HG03066 (cell line): ENCODE data around the gene UBE2O.

Experiments
- ATAC-seq: cut with Tn5 transposase; IDR thresholded peaks from one replicate; pipeline ENCODE4 v1.9.1; 2021; ENCODE audit warnings: low read depth; ENCODE audit not compliant: unreplicated experiment

Gene UBE2O

DNA sequence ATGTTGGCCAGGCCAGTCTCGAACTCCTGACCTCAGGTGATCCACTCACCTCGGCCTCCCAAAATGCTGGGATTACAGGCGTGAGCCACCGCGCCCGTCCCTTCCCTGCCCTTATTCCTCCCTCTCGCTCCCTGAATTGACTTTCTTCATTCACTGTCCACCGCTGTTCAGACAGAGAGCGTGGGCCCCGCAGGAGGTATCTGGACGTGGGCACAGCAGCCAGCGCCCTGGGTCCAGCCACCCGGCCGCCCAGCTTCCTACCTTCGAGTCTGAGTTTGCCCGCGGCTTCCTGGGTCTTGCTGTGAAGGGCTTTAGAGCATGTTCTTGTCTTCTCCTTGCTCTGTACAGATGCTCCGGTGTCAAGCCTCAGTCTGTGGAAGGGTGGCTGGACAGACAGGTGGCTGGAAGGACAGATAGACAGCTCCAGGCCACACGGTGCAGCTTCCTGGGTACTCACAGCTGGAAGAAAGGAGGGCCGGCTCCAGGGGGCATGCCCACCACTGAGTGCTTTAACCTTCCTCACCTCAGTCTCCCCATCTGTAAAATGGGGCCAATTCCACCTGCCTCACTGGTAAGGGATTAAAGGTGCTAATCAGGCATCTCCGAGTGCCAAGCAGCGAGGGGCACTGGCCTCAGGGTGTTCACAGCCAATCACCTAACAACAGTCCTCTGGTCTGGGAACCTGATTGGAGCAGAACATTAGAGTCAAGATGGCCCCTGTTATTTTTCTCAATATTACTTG is 34.7 kb upstream of the UBE2O start:
- ATAC-seq: no peak

DNA sequence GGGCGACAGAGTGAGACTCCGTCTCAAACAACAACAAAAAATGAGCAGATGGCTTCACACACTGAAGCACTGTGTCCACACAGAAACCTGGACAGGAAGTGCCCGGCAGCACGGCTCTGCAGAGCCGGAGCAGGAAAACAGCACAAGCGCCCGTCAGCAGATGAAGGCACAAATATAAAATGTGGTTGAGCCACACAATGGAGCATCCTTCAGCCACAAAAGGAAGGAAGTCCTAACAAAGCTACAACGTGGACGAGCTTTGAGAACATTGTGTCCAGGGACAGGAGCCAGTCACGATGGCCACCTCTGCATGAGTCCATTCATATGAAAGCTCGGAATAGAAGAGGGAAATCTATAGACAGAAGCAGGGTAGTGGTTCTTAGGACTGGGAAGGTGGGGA is 32.6 kb upstream of the UBE2O start:
- no peak for ATAC-seq

DNA sequence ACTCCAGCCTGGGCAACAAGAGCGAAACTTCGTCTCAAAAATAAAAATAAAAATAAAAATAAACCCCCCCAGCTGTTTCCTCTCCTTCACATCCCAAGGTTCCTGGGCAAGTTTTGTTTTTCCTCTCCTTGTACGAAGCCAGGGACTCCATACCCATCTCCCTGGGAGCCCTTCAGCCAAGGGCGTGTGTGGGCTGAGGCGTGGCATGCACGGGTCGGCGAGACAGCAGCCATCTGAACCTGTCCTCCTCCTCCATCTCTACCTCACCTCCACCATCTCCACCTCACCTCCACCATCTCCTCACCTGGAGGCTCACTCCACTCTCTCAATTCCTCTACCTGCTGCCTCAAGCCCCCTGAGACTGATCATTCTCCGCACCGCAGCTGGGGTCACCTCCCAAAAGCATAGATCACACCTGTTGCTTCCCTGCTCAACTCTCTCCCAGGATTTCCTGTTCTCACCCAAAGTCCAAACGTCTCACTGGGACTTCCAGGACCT is 31.3 kb upstream of the UBE2O start:
- ATAC-seq: no peak

DNA sequence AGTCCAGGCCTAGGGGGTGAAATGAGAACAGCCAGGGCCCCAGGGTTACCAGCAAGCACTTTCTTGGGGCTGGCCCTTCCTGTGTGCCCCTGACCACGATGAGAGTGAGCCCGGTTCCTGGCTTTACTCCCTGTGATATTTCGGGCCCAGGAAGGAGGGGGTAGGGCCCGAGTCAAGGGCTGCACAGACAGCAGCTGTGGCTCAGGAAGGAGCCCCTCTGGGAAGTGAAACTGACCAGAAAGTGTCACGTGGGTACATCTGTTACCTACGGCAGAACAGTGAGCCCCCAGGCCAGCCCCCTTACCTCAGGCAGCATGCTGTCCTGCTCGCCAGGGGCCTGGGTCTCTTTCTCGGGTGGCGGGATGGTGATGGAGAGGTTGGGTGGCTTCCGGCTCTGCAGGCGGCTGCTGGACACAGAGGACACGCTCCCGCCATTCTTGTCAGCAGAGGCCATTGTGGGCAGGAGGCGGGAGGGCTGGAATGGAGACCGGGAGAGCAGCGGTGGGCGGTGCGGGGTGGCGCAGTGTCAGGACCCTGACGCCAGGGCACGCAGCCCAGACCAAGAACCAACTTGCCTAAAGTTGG is 28.2 kb upstream of the UBE2O start:
- ATAC-seq: peak; percentile 59

DNA sequence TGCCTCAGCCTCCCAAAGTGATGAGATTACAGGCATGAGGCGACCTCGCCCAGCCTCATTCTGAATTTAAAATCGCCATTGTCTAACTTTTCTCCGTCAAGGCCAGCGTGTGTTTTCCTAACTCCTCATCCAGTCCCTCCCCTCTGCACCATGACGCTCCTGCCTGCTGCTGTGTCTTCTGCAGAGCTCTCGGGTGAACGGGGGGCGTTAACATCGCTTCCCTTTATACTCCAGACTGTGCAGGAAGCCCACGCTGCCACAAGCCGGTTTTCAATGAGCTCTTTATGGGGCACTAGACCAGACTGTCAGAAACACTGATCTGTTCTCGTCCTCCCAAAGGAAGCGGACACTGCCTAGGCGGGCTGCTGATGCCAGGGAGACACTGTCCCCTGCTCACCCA is 27.7 kb upstream of the UBE2O start:
- peak; percentile 4 for ATAC-seq

DNA sequence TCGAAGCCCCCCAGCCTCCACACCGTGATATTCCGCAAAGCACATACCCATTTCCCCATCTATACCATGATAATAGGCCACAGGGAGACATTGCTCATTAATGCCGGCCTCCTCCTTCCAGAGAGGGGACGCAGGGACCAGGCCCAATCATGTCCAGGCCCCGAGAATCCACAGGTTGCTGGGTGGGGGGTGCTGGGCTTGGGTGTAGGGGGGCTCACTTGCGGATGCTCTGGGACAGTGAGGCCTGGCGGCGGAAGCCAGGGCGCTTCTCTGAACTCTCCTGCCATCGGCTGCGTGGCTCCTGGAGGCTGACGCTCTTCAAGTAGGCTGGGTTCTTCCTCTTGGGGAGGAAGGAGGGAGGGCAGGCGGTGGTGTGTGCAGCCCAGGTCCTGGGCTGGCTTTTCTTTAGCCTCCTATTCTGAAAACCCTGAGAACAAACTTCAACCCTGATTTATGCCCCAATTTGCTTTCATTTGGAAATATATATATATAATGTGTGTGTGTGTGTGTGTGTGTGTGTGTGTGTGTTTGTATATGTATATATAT is 26.6 kb upstream of the UBE2O start:
- no peak for ATAC-seq

DNA sequence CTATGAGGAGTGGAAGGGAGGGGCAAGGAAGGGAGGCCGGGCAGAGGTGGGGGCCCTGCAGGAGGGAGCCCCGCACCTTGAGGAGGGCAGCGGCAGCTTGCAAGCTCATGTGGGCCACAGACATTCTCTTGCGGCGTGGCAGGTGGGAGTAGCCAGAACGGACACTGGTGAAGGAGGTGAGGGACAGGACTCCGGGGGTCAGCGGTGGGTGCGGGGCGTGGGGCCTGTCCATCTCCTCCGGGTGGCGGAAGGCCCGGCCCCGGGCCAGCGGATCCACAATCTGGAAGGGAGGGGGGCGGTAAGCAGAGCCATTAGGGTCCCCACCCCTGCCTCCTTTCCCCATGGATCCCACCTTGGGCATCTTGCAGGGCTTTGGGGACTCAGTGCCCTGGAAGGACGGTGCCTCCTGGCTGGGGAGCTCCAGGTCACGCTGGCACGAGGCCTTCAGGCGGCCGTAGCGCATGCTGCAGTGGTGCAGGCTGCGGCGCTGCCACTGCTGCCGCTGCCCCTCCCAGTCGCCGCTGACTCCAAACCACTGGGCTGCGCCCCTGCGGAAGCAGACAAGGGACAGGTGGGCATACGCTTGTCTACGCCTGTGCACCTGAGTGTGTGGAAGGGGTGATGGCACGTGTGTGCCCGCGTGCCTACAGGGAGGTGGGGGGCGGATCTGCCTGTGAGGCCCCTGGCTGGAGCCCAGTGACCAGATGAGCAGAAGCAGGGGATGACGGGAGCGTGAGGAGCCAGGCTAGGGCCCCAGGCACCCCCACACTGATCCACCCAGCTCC is 26.0 kb upstream of the UBE2O start:
- no peak for ATAC-seq

DNA sequence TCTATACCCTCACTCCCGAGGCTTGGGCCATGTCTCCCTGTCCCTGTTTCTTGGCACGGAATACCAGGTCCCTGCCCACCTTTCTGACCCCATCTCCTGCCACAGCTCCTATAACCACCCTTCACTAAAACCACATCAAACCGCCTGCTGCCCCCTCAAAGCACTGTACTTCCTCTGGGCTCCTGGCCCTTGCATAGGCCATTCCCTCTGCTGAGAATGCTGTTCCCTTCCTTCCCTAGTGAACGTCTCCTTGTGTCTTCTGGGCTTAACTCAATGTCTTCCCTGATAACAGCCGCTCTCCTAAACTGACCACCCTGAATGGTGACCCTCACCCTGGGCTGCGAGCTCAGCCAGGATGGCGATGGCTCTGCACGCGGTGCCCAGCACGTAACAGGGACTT is 25.1 kb upstream of the UBE2O start:
- ATAC-seq: no peak

DNA sequence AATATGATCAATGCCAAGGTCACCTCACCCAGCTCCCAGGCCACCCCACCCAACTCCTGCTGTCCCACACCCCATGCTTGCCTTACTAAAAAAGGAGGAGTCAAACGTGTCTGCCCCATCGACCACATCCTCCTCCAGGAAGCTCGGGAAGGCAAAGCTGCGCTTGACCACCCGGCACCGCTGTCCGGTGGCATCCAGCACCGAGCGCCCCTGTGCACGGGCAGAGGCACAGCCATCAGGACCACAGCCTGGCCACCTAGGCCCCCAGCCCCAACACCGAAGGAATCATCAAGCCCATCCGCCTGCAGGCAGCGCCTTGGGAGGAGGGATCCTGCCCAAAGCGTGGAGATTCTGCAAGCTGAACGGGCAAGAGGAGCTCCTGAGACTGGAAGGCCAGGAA is 24.6 kb upstream of the UBE2O start:
- no peak for ATAC-seq

DNA sequence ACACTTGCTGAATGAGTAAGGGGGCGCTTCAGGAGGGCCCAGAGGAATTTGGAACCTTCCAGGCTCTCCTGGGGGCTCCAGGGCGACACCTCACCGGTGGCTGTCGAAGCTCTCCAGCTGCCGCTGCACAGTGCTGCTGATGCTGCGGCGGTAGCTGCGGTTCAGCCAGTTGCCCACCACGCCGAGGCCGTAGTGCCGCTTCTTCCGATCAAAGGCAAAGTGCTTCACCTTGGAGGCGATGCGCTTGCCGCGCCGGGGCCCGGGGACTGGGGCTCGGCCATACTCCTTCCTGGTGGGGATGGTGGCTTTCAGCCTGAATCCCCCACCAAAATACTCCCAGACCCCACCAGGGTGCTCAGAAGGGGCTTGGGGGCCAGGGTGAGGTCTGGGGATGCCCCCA is 23.8 kb upstream of the UBE2O start:
- ATAC-seq: no peak

DNA sequence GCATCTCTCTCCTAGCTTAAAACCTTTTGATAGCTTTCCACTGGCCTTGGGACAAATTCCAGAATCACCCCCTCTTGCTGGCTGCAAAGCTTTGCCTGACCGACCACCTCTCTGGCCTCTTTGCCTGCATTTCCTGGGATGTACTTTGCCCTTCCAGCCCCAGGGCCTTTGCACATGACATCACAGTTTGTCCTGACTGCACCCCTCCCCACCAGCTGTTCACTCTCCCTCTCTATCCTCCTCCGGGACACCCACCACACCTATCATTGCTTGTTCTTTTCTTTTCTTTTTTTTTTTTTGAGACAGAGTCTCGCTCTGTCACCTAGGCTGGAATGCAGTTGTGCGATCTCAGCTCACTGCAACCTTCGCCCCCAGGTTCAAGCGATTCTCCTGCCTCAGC is 22.4 kb upstream of the UBE2O start:
- ATAC-seq: no peak

DNA sequence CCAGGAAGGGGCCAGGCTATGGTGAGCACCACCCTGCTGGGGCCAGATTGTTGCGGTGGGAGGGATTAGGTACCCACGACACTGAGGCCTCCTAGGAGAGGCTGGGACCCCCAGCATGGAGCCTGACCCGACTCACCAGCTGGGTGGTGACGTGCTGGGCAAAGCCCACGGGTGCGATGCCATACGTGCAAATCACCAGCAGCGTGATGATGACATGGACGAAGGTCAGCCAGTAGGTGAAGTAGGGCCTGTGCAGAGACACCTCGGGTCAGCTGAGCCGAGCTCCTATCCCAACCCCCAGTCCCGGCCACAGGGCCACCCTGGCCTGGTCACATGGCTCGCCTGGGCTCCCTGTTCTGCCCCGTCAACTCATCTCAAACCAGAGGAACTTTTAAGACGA is 21.9 kb upstream of the UBE2O start:
- ATAC-seq: no peak

DNA sequence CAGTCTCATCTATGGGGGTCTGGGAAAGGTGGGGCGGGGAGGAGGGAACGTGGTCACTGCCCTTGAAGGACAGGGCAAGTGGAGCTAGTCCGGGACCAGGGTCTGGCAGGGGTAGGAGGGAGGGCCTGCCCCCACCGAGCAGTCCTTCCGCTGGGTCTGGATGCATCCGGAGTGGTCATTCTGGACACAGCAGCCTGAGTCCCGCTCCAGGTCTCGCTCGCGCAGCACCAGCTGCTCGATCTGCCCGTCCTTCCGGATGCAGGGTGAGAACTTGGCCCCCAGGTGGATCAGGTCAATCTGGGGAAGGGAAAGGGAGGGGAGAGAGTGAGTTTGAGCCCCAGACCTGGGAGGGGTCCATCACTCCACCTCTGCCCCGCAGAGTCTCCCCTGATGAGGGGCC is 21.3 kb upstream of the UBE2O start:
- no peak for ATAC-seq

DNA sequence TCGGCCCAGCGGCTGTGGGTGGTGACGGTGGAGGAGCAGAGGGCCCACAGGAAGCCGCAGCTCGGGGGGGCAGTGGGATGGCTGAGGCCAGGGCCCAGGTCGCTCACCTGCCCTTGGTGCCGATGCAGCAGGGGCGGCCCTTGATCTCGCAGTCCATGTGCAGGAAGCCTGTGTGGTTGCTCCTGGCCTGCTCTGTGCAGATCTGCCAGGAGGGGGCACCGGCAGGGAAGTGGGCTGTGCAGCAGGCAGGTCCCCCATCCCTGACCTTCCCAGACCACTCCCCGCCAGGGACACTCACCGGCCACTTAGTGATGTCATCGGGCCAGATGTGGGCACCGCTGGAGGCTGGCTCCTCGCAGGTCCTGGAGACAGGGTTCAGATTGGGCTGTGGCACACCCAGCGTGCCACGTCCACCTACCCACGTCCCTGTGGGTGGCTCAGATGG is 20.6 kb upstream of the UBE2O start:
- ATAC-seq: no peak

DNA sequence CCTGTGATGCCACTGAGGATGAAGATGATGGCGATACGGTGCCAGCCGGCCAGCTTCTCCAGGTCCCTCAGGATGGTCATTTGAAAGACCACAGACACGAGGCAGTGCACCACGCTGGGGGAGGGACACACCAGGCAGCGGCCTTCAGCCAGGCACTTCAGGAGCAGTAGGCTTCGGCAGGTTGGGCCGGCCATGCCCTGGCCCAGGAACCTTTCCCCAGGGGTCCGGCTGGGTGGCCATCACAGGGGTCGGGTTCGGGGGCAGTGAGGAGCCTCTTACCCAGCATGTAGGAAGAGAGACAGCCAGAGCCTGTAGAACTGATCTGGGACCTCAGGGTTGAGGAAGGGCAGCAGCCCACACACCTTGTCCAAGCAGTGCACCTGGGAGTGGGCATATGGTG is 19.8 kb upstream of the UBE2O start:
- ATAC-seq: no peak

DNA sequence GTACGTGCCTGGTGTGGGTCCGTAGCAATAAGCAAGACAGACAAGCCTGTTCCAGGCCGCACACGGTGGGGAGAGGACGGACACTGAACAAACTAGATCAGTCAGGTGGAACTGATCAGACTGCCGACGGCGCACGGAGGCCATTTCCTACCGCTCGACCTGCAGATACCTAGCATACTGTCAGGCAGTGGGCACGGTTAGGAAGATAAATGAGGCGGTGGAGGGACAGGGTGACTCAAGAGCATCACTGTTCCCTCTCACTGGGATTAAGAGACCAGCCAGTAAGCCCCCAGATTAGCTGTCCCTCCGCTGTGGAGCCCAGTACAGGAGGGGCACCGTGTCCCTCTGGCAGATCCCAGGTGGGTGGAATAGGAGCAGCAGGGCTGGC is 19.3 kb upstream of the UBE2O start:
- no peak for ATAC-seq

DNA sequence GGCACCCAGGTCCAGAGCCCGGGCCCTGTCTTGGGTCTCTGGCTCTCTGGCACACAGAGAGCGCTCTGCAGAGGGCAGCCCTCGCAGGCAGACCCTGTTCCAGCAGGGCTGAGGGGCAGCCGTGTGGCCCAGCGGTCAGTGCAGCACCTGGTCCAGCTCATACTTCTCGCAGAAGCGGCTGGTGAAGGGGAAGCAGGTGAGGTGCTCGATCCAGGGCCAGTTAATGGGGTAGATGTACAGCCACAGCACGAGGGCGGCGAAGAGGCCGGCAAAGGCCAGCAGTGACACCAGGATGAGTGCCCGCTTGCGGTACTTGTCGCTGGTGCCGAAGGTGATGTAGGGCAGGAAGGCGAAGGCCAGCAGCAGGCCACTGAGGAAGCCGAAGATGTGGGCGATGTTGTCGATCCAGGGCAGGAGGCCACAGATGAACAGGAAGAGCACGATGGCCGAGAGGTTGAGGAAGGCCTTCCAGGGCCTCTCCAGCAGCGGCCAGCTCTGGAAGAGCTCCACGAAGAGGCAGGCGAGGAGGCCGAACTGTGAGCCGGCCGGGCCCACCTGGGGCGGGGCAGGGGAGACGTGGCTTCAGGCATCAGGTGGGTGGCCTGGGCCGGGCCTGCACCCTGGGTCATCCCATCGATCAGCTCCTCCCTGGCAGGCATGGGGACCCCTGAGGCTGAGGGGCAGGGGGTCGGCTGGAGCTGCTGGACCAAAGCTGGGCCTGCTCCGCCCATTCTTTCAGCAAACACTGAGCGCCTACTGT is 18.7 kb upstream of the UBE2O start:
- ATAC-seq: no peak

DNA sequence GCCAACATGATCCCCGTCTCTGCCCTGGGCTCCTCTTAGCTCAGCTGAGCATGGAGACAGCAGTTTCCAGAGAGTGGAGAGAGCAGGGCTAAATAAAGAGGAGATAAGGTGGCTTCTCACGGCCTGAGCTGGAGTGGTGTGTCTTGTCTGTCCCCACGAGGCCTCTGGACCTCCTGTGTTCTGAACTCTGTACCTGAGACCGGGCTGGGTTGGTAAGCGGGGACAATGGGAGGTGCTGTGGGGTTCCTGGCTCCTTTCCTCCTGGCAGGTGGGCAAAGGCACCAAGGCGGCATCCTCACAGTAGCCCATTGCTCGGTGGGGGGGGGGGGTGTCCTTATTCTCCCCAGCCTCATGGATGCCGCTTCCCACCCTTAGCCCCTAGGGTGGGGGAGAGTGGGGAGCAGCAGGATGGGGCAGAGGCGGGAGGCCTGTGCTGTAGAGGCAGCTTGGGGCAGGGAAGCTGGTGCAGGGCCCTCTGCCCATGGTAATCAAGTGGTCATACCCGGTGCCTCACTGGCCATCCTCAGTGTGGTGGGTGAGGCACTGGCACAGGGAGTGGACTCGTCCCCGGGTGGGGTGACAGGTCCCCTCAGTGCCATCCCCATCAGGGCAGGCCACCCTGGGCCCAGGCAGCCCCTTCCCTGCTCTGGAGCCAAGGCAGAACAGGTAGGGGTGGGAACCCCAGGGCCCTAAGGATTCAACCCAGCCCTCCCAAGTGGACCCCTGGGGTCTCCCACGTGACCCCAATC is 17.2 kb upstream of the UBE2O start:
- no peak for ATAC-seq

DNA sequence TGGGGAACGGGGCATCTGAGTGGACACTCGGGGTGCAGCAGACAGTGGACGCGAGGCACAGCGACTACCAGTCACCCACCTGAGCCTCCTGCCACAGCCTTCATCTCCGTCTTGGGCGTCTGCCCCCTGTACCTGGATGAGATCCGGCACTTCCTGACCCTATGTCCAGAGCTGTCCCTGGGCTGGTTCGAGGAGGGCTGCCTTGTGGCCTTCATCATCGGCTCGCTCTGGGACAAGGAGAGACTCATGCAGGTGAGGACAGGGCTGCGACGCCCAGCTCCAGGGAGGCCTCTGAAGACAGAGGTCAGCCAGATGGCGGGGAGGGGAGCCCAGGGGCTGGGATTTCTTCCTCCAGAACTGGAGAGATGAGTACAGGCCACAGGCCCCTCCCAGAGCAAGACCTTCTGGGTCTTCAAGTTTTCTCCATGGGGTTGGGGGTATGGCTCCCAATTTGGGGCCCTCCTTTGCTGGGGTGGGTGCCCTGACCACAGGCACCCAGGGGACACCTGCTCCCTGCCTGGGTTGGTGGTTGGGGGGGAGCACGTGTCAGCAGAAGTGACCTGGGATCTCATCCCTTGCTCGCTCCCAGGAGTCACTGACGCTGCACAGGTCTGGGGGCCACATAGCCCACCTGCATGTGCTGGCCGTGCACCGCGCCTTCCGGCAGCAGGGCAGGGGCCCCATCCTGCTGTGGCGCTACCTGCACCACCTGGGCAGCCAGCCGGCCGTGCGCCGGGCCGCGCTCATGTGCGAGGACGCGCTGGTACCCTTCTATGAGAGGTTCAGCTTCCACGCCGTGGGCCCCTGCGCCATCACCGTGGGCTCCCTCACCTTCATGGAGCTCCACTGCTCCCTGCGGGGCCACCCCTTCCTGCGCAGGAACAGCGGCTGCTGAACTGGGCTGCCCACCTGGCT is 16.4 kb upstream of the UBE2O start:
- ATAC-seq: no peak
